ENCODE measurements around the gene CENPP.

GRCh38 chr9:92513349-92513748 is 187.6 kb downstream of the CENPP start:
- TF ChIP-seq CTCF (IDR thresholded peaks at IDR 0.05): no peak
- TF ChIP-seq EP300 (IDR thresholded peaks at IDR 0.05): no peak

Data from gastroesophageal sphincter (tissue), 3 donors.